ENCODE measurements around the gene OR6B1. TPM values are rescaled to one million over a fixed set of nuclear protein-coding genes. Genes with fewer than 3 reads are reported as not detected.
"Not testable (repeated sequence)": the region's sequence is repeated elsewhere in the genome, so short reads cannot be mapped to it uniquely, and the experiment has no call there.

Gene OR6B1
- total RNA-seq, 1 donor, result not detected

- DNase-seq (ENCODE audit: low read depth), result no peak
- TF ChIP-seq, protein P1, sequence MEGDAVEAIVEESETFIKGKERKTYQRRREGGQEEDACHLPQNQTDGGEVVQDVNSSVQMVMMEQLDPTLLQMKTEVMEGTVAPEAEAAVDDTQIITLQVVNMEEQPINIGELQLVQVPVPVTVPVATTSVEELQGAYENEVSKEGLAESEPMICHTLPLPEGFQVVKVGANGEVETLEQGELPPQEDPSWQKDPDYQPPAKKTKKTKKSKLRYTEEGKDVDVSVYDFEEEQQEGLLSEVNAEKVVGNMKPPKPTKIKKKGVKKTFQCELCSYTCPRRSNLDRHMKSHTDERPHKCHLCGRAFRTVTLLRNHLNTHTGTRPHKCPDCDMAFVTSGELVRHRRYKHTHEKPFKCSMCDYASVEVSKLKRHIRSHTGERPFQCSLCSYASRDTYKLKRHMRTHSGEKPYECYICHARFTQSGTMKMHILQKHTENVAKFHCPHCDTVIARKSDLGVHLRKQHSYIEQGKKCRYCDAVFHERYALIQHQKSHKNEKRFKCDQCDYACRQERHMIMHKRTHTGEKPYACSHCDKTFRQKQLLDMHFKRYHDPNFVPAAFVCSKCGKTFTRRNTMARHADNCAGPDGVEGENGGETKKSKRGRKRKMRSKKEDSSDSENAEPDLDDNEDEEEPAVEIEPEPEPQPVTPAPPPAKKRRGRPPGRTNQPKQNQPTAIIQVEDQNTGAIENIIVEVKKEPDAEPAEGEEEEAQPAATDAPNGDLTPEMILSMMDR (IDR thresholded peaks at IDR 0.05; ENCODE audit: insufficient read depth, low read depth, low read length), result no peak
- no peak overlapping the region for H3K4me3 ChIP-seq (ENCODE audit: low read depth, low read length)
Observed at GRCh38 chr7:143993924-143994323, 6.2 kb upstream of the OR6B1 start.

DNA sequence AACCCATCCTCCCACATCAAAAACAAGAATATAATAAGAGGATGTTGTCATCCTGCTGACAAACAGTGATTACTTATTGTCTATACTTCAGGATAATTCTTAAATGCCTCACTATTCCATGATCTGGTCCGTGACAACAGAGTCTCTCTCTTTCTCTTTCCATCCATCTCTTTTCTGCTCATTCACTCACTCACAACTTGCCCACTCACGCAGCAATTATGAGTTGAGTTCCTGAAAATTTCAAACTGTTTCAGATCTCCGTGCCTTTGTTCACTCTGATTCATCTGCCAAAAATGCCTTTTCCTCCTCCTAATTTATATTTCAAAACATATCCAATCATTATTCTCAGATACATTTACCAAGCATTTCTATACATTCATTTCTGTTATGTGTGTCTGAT is 1.4 kb downstream of the OR6B1 start:
- DNase-seq (ENCODE audit: low read depth), result no peak
- H3K4me3 ChIP-seq (ENCODE audit: low read depth, low read length), result no peak overlapping the region
- TF ChIP-seq, protein P1 (IDR thresholded peaks at IDR 0.05; ENCODE audit: insufficient read depth, low read depth, low read length), result no peak

- DNase-seq (ENCODE audit: low read depth), result no peak
- no peak overlapping the region for H3K4me3 ChIP-seq (ENCODE audit: low read depth, low read length)
- TF ChIP-seq, protein P1 (IDR thresholded peaks at IDR 0.05; ENCODE audit: insufficient read depth, low read depth, low read length), result no peak
Observed at GRCh38 chr7:144004703-144005102, 4.6 kb downstream of the OR6B1 start.

GRCh38 chr7:144006029-144006691 is 6.0 kb downstream of the OR6B1 start:
- TF ChIP-seq, protein P1 (IDR thresholded peaks at IDR 0.05; ENCODE audit: insufficient read depth, low read depth, low read length), result no peak
- peak; percentile 65 for DNase-seq (ENCODE audit: low read depth)
- H3K4me3 ChIP-seq (ENCODE audit: low read depth, low read length), result no peak overlapping the region

DNA sequence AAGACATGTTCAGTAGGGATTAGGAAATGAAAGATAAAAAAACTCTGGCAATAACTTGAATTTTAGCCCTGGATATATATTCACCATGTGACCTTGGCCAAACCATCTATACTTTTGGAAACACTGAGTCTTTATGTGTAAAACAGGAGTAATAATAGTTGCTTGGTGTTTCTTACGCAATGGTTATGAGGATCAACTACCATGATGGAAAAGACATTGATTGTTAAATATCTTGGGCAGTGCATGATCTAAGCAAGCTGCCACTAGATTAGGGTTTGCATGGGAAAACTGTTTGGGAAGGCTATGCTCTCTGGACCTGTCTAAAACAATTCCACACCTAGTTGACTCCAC is 6.5 kb downstream of the OR6B1 start:
- no peak for DNase-seq (ENCODE audit: low read depth)
- no peak overlapping the region for H3K4me3 ChIP-seq (ENCODE audit: low read depth, low read length)
- TF ChIP-seq, protein P1 (IDR thresholded peaks at IDR 0.05; ENCODE audit: insufficient read depth, low read depth, low read length), result no peak

- TF ChIP-seq, protein P1 (IDR thresholded peaks at IDR 0.05; ENCODE audit: insufficient read depth, low read depth, low read length), result no peak
- no peak for DNase-seq (ENCODE audit: low read depth)
- no peak overlapping the region for H3K4me3 ChIP-seq (ENCODE audit: low read depth, low read length)
Observed at GRCh38 chr7:144009361-144009760, 9.2 kb downstream of the OR6B1 start.

GRCh38 chr7:144010061-144010460 is 9.9 kb downstream of the OR6B1 start:
- H3K4me3 ChIP-seq (ENCODE audit: low read depth, low read length); DNase-seq (ENCODE audit: low read depth): not testable (repeated sequence)

GRCh38 chr7:144010821-144011220 is 10.7 kb downstream of the OR6B1 start:
- not testable (repeated sequence) for DNase-seq (ENCODE audit: low read depth)

More at GRCh38 chr7:144010821-144011220, 10.7 kb downstream of the OR6B1 start:
- not testable (repeated sequence) for H3K4me3 ChIP-seq (ENCODE audit: low read depth, low read length)

Data from fibroblast of villous mesenchyme (primary cell).